ENCODE results near the gene PLA2G3.

Gene PLA2G3

GRCh38 chr22:31084811-31085492 is 55.4 kb downstream of the PLA2G3 start:
- TF ChIP-seq ZFX (IDR thresholded peaks at IDR 0.05; ENCODE audit: borderline replicate concordance): no peak
- TF ChIP-seq, protein P1, sequence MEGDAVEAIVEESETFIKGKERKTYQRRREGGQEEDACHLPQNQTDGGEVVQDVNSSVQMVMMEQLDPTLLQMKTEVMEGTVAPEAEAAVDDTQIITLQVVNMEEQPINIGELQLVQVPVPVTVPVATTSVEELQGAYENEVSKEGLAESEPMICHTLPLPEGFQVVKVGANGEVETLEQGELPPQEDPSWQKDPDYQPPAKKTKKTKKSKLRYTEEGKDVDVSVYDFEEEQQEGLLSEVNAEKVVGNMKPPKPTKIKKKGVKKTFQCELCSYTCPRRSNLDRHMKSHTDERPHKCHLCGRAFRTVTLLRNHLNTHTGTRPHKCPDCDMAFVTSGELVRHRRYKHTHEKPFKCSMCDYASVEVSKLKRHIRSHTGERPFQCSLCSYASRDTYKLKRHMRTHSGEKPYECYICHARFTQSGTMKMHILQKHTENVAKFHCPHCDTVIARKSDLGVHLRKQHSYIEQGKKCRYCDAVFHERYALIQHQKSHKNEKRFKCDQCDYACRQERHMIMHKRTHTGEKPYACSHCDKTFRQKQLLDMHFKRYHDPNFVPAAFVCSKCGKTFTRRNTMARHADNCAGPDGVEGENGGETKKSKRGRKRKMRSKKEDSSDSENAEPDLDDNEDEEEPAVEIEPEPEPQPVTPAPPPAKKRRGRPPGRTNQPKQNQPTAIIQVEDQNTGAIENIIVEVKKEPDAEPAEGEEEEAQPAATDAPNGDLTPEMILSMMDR (IDR thresholded peaks at IDR 0.05): peak; percentile 20
- no peak overlapping the region for H3K27ac ChIP-seq

All from 22Rv1 (cell line).